GM21717 (cell line): ENCODE measurements around the gene ZNF385C.

Experiments used
- ATAC-seq: cut with Tn5 transposase; IDR thresholded peaks from one replicate; pipeline ENCODE4 v1.9.1; 2021; ENCODE audit warnings: mild to moderate bottlenecking, moderate library complexity; ENCODE audit not compliant: unreplicated experiment

Gene ZNF385C

GRCh38 chr17:42053731-42054500 is 44.4 kb downstream of the ZNF385C start:
- ATAC-seq = no peak

- ATAC-seq = no peak
These were observed 45.9 kb downstream of the ZNF385C start for GRCh38 chr17:42052346-42052877.

- no peak for ATAC-seq
These were observed 46.6 kb downstream of the ZNF385C start for GRCh38 chr17:42051645-42052044.

DNA sequence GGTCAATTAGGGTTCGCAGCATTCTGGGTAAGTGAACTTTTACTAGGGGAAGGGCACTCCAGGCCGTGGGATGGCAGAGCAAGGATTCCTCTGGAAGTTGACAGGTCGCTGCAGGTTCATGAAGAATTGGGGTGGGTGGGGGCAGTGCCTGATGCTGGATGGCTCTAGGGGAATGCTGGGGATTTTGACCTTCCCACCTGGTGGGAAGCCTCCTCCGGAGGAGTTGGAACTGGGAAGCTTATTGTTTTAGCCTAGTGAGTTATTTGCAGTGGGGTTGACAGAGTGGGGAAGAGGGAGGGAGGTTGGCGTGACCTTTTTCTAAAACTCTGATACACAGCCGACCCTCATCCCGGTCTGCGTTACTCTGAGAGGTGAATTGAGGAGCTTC is 47.3 kb downstream of the ZNF385C start:
- no peak for ATAC-seq

GRCh38 chr17:42050393-42051012 is 47.8 kb downstream of the ZNF385C start, which contains the start of gene C17orf113:
TSS of gene C17orf113 (minus strand) at chr17:42050601. CDS start at chr17:42043376, 7,225 bp downstream.
- ATAC-seq = no peak

- no peak for ATAC-seq
These were observed 48.4 kb downstream of the ZNF385C start for GRCh38 chr17:42049834-42050392.

GRCh38 chr17:42047343-42047742 is 50.9 kb downstream of the ZNF385C start:
- no peak for ATAC-seq

DNA sequence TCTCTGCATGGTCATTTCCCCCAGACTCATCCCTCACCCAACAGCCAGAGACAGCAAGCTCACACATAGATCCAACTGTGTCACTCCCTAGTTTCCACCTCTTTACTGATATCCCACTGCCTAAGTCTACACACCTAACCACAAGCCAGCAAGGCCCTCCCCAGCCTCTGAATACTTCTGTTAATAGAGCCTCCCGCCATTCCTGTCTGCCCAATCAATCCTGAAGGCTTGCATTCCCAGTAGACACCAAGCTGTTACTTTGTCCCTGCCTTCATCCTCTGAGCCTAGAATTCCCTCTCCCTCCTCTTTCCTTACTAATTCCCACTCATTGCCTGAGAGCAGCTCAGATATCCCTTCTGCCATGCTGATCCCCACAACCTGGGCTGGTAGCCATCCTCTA is 52.6 kb downstream of the ZNF385C start:
- ATAC-seq = no peak

GRCh38 chr17:42042598-42043319 is 55.5 kb downstream of the ZNF385C start:
- no peak for ATAC-seq

- ATAC-seq = no peak
These were observed 56.7 kb downstream of the ZNF385C start for GRCh38 chr17:42041619-42042018.

DNA sequence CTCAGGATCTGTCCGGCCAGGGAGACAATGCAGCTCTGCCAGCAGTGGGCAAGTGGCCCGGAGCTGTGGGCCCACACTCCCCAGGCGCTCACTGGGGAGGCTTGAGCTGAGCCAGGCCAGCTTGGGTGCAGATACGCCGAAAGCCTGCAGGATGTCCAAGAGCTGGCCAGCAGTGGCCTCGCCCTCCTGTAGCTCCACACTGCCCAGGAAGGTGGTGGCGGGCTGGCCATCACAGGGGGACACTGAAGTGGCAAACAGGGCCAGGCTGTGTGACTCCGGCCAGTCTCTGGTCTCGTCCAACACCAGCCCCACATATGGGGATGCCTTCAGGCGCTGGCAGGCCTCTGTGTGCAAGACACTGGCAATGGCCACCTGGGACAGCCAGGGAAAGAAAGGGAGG is 57.5 kb downstream of the ZNF385C start:
- no peak for ATAC-seq

DNA sequence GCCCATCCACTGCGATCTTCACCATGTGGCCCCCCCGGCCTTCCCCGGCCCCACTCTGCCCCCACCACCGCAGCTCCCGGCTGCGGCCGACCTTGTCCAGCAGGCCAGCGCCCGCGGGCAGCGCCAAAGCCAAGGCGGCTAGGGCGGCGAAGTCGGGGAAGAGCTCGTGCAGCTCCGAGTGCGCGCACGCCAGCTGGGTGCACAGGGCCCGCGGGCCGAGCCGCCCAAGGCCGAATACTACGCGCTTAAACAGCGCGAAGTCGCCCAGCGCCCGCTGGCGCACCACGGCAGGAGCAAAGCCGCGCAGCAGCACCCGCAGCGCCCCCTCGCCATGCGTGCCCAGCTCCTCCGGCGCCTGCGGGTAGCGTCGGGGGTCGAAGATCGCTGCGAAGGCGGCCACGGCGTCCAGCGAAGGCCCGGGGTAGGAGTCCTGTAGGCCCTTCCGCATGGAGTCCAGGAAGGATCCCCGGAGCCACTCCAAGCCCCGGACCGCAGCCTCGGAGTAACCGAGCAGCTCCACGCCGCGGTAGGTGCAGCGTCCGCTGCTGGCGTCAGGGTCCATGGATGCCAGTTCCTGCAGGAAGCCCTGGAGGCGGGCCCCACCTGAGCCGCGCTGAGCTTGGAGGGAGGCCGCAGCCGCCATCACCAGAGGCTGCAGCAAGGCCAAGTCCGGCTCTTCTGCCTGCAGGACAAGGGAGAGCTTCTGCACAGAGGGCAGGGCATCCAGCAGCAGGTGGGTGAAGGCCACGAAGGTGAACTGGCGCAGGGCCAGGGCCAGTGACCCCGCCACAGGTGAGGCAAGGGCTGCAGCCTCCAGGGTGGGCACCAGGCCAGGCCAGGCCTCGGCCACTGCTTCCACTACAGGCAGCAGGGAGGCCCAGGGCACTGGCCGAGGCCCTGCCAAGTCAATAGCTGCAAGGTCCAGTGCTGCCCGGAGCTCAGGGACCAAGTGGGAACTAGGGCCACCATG is 58.2 kb downstream of the ZNF385C start:
- no peak for ATAC-seq

- ATAC-seq = no peak
These were observed 59.9 kb downstream of the ZNF385C start for GRCh38 chr17:42038221-42038973.

DNA sequence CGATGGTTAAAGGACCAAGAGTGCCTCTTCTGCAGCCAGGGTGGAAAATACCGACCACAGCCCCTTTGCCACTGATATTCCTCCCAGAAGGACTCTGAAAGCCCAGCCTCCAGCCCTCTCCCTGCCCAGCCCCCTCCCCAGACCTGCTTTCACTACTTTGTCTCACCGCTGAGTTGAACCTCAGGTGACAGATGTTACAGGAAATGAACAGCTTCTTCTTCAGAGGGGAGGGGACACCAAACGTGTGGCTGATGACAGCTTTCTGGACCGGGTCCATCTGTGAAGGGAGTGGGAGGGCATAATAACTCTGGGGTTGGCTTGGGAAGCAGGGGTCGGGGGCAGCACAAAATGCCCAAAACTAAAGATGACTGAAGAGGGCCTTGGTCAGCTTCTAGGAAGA is 64.2 kb downstream of the ZNF385C start:
- no peak for ATAC-seq

- no peak for ATAC-seq
These were observed 66.7 kb downstream of the ZNF385C start for GRCh38 chr17:42031584-42031983.

GRCh38 chr17:42028791-42029127 is 69.5 kb downstream of the ZNF385C start:
- ATAC-seq = no peak

- no peak for ATAC-seq
These were observed 70.1 kb downstream of the ZNF385C start for GRCh38 chr17:42027961-42028790.

DNA sequence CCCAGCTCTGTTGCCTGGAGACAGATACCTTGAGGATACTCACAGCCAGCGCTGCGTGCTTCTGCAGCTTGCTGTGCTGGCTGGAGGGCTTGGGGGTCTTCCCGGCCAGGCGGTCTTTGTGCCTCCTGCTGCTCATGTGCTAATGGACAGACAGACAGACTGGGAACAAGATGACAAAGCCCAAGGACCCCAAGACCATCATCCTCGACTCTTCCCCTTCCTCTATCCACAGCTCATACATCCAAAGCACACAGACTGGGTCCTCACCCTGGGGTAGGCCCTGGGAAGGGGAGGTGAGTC is 70.7 kb downstream of the ZNF385C start:
- ATAC-seq = no peak
